ENCODE measurements around the gene GRM8.

The GRM8 gene

GRCh38 chr7:127230192-127230925, 22.4 kb downstream of the GRM8 start:
- DNase-seq (ENCODE audit: low spot score), result no peak

- DNase-seq (ENCODE audit: low spot score), result no peak
Measured at GRCh38 chr7:127226685-127227374, 25.9 kb downstream of the GRM8 start.

GRCh38 chr7:127221731-127222130, 31.0 kb downstream of the GRM8 start:
- DNase-seq (ENCODE audit: low spot score), result no peak

GRCh38 chr7:127214956-127215718, 37.6 kb downstream of the GRM8 start:
- DNase-seq (ENCODE audit: low spot score), result no peak

- no peak for DNase-seq (ENCODE audit: low spot score)
Measured at GRCh38 chr7:127209886-127210285, 42.9 kb downstream of the GRM8 start.

GRCh38 chr7:127208860-127209259, 43.9 kb downstream of the GRM8 start:
- DNase-seq (ENCODE audit: low spot score), result no peak

GRCh38 chr7:127208351-127208750, 44.4 kb downstream of the GRM8 start:
- DNase-seq (ENCODE audit: low spot score), result no peak

- DNase-seq (ENCODE audit: low spot score), result no peak
Measured at GRCh38 chr7:127207806-127208205, 44.9 kb downstream of the GRM8 start.

- no peak for DNase-seq (ENCODE audit: low spot score)
Measured at GRCh38 chr7:127207230-127207629, 45.5 kb downstream of the GRM8 start.

GRCh38 chr7:127194571-127194970, 58.2 kb downstream of the GRM8 start:
- DNase-seq (ENCODE audit: low spot score), result no peak

GRCh38 chr7:127189886-127190285, 62.9 kb downstream of the GRM8 start:
- DNase-seq (ENCODE audit: low spot score), result no peak

- DNase-seq (ENCODE audit: low spot score), result peak; percentile 71
Measured at GRCh38 chr7:127189074-127189473, 63.7 kb downstream of the GRM8 start.

GRCh38 chr7:127187740-127188139, 65.0 kb downstream of the GRM8 start:
- DNase-seq (ENCODE audit: low spot score), result peak; percentile 65

GRCh38 chr7:127186686-127187085, 66.1 kb downstream of the GRM8 start:
- peak; percentile 54 for DNase-seq (ENCODE audit: low spot score)

GRCh38 chr7:127177156-127177555, 75.6 kb downstream of the GRM8 start:
- no peak for DNase-seq (ENCODE audit: low spot score)

- DNase-seq (ENCODE audit: low spot score), result no peak
Measured at GRCh38 chr7:127162366-127162765, 90.4 kb downstream of the GRM8 start.

GRCh38 chr7:127158659-127159058, 94.1 kb downstream of the GRM8 start:
- peak; percentile 21 for DNase-seq (ENCODE audit: low spot score)

GRCh38 chr7:127154958-127155357, 97.8 kb downstream of the GRM8 start:
- DNase-seq (ENCODE audit: low spot score), result no peak

GRCh38 chr7:127154101-127154500, 98.6 kb downstream of the GRM8 start:
- DNase-seq (ENCODE audit: low spot score), result peak; percentile 4

GRCh38 chr7:127153315-127153714, 99.4 kb downstream of the GRM8 start:
- DNase-seq (ENCODE audit: low spot score), result no peak

GRCh38 chr7:127152423-127152822, 100.3 kb downstream of the GRM8 start:
- DNase-seq (ENCODE audit: low spot score), result no peak

- no peak for DNase-seq (ENCODE audit: low spot score)
Measured at GRCh38 chr7:127151379-127151778, 101.4 kb downstream of the GRM8 start.

GRCh38 chr7:127150543-127150942, 102.2 kb downstream of the GRM8 start:
- no peak for DNase-seq (ENCODE audit: low spot score)

Data from SW480 (cell line).